Activated T-cell treated with anti-CD3 and anti-CD28 coated beads, Interleukin-2, amount 50 U/mL, for 72 hours (primary cell): ENCODE data around the gene ITCH. TPM values are rescaled to one million over a fixed set of nuclear protein-coding genes. Genes with fewer than 3 reads are reported as not detected.

Experiments used
- ATAC-seq, 2 donors: fragments of 150-1000 bp; cut with Tn5 transposase; replicated peaks in 1 of 2; 2 replicates each; pipeline ENCODE4 v1.10.0; 2021; ENCODE audit warnings: moderate library complexity in 2 of 2, mild to moderate bottlenecking in 1 of 2
- DNase-seq, 2 donors: peaks; one replicate each; pipeline ENCODE4 v3.0.0; 2021 to 2022; ENCODE audit warnings: mixed read lengths in 1 of 2
- H3K27ac Mint-ChIP-seq: one replicate; pipeline ENCODE4 v1.8.0; 2022; ENCODE audit warnings: mild to moderate bottlenecking, moderate library complexity, mixed read lengths
- H3K27me3 Mint-ChIP-seq: one replicate; pipeline ENCODE4 v1.8.0; 2022; ENCODE audit warnings: low read depth, mixed read lengths
- H3K36me3 Mint-ChIP-seq, 2 donors: one replicate each; pipeline ENCODE4 v1.8.0; 2022; ENCODE audit warnings: mixed read lengths in 2 of 2, mild to moderate bottlenecking in 1 of 2; ENCODE audit not compliant: insufficient read depth in 2 of 2
- H3K4me1 Mint-ChIP-seq: one replicate; pipeline ENCODE4 v1.8.0; 2022; ENCODE audit warnings: low read depth, mixed read lengths
- H3K4me3 Mint-ChIP-seq, 2 donors: one replicate each; pipeline ENCODE4 v1.8.0; 2022; ENCODE audit warnings: mild to moderate bottlenecking in 2 of 2, mixed read lengths in 2 of 2, moderate library complexity in 2 of 2
- H3K9me3 Mint-ChIP-seq, 2 donors: one replicate each; pipeline ENCODE4 v1.8.0; 2022; ENCODE audit warnings: mixed read lengths in 2 of 2
- total RNA-seq, 2 donors: library from RNA; stranded (reverse); gene quantifications; one replicate each; pipeline ENCODE4 v1.2.3, GENCODE V29; 2022

Gene ITCH
- total RNA-seq, 2 donors from 2014 or later = 66.5 to 72.1 TPM

DNA sequence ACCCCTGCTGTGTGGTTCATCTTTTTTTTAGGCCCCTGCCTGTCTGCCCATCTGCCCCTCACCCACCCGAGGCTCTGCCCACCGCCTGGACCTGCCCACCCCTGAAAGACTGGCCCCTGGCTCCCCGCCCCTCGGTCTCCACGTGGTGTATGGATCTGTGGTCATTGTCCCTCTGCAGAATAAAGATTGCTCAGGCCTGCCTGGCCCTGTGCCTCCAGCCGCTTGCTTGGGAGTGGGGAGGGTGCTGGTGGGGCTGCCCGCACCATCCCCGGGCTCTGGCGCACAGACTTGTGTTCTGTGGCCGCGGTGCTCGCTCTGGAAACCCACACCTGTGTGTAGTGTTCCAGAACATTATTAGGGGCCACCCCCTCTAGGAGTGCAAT lies 197.1 kb downstream of the ITCH start:
- peak overlapping the region; percentile 71 for H3K27ac Mint-ChIP-seq
- peaks cover 0 to 5% of the 10 kb centered on the region in 2 donors for H3K36me3 Mint-ChIP-seq
- peak overlapping the region; percentile 33 to 40 for H3K4me3 Mint-ChIP-seq
- H3K4me1 Mint-ChIP-seq = peaks cover 15% of the 10 kb centered on the region
- ATAC-seq = no peak
- DNase-seq = no peak
- H3K27me3 Mint-ChIP-seq = no peaks in the 10 kb centered on the region
- H3K9me3 Mint-ChIP-seq = no peaks in the 10 kb centered on the region

DNA sequence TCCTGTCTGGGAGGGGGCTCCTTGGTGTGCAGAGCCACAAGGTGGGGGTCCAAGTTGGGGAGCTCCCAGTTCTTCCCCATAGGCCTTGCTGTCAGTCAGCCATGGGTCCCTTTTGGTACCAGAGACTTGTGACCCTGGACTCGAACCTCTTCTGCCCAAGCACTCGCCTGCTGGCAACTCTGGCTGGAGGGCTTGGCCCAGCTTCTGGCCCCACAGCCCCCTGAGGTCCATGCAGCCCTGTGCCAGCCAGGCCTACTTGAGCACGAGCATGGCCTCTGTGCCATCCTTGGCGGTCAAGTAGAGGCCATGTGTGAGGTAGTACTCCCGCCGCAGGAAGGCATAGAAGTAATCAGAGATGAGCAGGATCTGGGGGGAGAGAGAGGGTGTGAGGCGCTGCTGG lies 197.5 kb downstream of the ITCH start:
- H3K36me3 Mint-ChIP-seq = peaks cover 0 to 5% of the 10 kb centered on the region in 2 donors
- no peaks in the 10 kb centered on the region for H3K9me3 Mint-ChIP-seq
- H3K27ac Mint-ChIP-seq = no peak overlapping the region
- H3K27me3 Mint-ChIP-seq = no peaks in the 10 kb centered on the region
- DNase-seq = no peak
- ATAC-seq = no peak
- peaks cover 15% of the 10 kb centered on the region for H3K4me1 Mint-ChIP-seq
- no peak overlapping the region for H3K4me3 Mint-ChIP-seq

Other genes starting within 250 kb of the ITCH start
- not detected for gene ASIP, start 121.8 kb upstream of the ITCH start, total RNA-seq
- gene AHCY, start 59.9 kb upstream of the ITCH start, total RNA-seq = 100 to 1,000 TPM in 1 of 2 donors, 10 to 100 TPM in 1; 99.0 to 130 TPM
- 10 to 100 TPM; 70.5 to 75.9 TPM for gene DYNLRB1, start 153.1 kb downstream of the ITCH start, total RNA-seq
- 1 to 10 TPM; 3.7 to 5.2 TPM for gene MAP1LC3A, start 195.4 kb downstream of the ITCH start, total RNA-seq